HepG2 (cell line): ENCODE data around the gene GTSF1L. TPM values are rescaled to one million over a fixed set of nuclear protein-coding genes. Genes with fewer than 3 reads are reported as not detected.

Experiments
- ATAC-seq: fragments of 200-7000 bp; cut with Tn5 transposase; 3 replicates; pipeline ENCODE4 v1.9.1; 2020; ENCODE audit warnings: mild to moderate bottlenecking, moderate library complexity
- BruUV-seq: library from RNA; stranded (reverse); fragments of 400-500 nt; replicated peaks from 2 replicates; lab custom pipeline; 2021; lab: Mats Ljungman, UMichigan
- CTCF ChIA-PET: fragments of 300-600 bp; formaldehyde crosslinking; extraction: SDS; loops from one replicate; lab custom pipeline; 2021; ENCODE audit warnings: low total read pairs, inconsistent platforms, low intra/inter-chr PET ratio; lab: Yijun Ruan, JAX
- POLR2A ChIA-PET: fragments of 350-600 bp; sonication (Branson Sonifier 250); formaldehyde crosslinking; loops from one replicate; lab custom pipeline; 2020; ENCODE audit warnings: antibody characterized with exemption, inconsistent platforms; lab: Yijun Ruan, JAX
- DNase-seq: peaks from one replicate; pipeline ENCODE4 v3.0.0-alpha.2; 2015; ENCODE audit warnings: low spot score
- FAIRE-seq: peaks from 3 replicates; lab custom pipeline; 2011; peaks lifted over from hg19 to GRCh38; lab: Jason Lieb, UNC
- H2AFZ ChIP-seq: one replicate; pipeline ENCODE4 v1.6.1; 2011; ENCODE audit warnings: low read length, inconsistent platforms
- H3K27ac ChIP-seq: fragments of 300-600 bp; 3 replicates; pipeline ENCODE4 v1.8.0; 2011; ENCODE audit warnings: mixed run types, mild to moderate bottlenecking, mixed read lengths, low read length, inconsistent platforms; ENCODE audit not compliant: insufficient read depth; ENCODE audit errors: extremely low read length
- H3K27me3 ChIP-seq, 2 experiments: fragments of 200-600 bp in 1 of 2; 2 replicates in 1 of 2; 3 replicates in 1 of 2; pipeline versions ENCODE4 v1.6.0 to v1.8.0; 2011; ENCODE audit warnings: low read length in 2 of 2, mild to moderate bottlenecking in 2 of 2, moderate library complexity in 2 of 2, inconsistent platforms in 1 of 2; ENCODE audit not compliant: insufficient read depth in 2 of 2, control insufficient read depth in 1 of 2
- H3K36me3 ChIP-seq, 2 experiments: fragments of 200-600 bp in 1 of 2; replicated peaks in 1 of 2; 2 replicates in 1 of 2; 3 replicates in 1 of 2; pipeline versions ENCODE4 v1.5.1 to v1.8.0; 2011; ENCODE audit warnings: low read length in 2 of 2, inconsistent platforms in 1 of 2; ENCODE audit not compliant: insufficient read depth in 2 of 2, control insufficient read depth in 1 of 2
- H3K4me1 ChIP-seq: 2 replicates; pipeline ENCODE4 v1.5.1; 2012; ENCODE audit warnings: low read length, inconsistent platforms; ENCODE audit not compliant: insufficient read depth
- H3K4me2 ChIP-seq: 2 replicates; pipeline ENCODE4 v1.6.0; 2011; ENCODE audit warnings: low read depth, low read length, inconsistent platforms
- H3K4me3 ChIP-seq, 3 experiments: fragments of 200-600 bp in 1 of 3; sonication (generic), shearing (Covaris generic) in 1 of 3; replicated peaks in 1 of 3; 2 replicates each; pipeline ENCODE4 v1.5.1; 2011 to 2016; ENCODE audit warnings: low read length in 3 of 3, inconsistent platforms in 2 of 3, low read depth in 2 of 3, mild to moderate bottlenecking in 2 of 3, control low read depth in 1 of 3, mixed read lengths in 1 of 3; ENCODE audit not compliant: insufficient read depth in 1 of 3
- H3K79me2 ChIP-seq: one replicate; pipeline ENCODE4 v1.6.1; 2011; ENCODE audit warnings: low read length, inconsistent platforms; ENCODE audit not compliant: insufficient read depth
- H3K9ac ChIP-seq: 2 replicates; pipeline ENCODE4 v1.6.0; 2011; ENCODE audit warnings: mild to moderate bottlenecking, low read depth, low read length, inconsistent platforms; ENCODE audit not compliant: insufficient read depth
- H3K9me3 ChIP-seq: 2 replicates; pipeline ENCODE4 v1.5.1; 2012; ENCODE audit warnings: mild to moderate bottlenecking, low read length
- H4K20me1 ChIP-seq: 2 replicates; pipeline ENCODE4 v1.6.0; 2011; ENCODE audit warnings: inconsistent platforms, mild to moderate bottlenecking, low read length, moderate library complexity; ENCODE audit not compliant: insufficient read depth
- GFI1 ChIP-seq: sonication (generic); formaldehyde crosslinking; IDR thresholded peaks from 2 replicates; pipeline ENCODE4 v1.5.0; 2020; ENCODE audit warnings: missing genetic modification reagents, mild to moderate bottlenecking, borderline replicate concordance
- HOXD1 ChIP-seq: sonication (generic); formaldehyde crosslinking; IDR thresholded peaks from 2 replicates; pipeline ENCODE4 v1.5.0; 2020; ENCODE audit warnings: missing genetic modification reagents
- KLF15 ChIP-seq: sonication (generic); formaldehyde crosslinking; IDR thresholded peaks from 2 replicates; pipeline ENCODE4 v1.8.1; 2023; ENCODE audit warnings: borderline replicate concordance, mild to moderate bottlenecking, inconsistent platforms, missing genetic modification reagents, mixed read lengths
- MED1 ChIP-seq: sonication (generic); formaldehyde crosslinking; IDR thresholded peaks from 2 replicates; pipeline ENCODE4 v1.4.0; 2020; ENCODE audit warnings: missing genetic modification reagents
- SNAI1 ChIP-seq: sonication (generic); formaldehyde crosslinking; IDR thresholded peaks from 2 replicates; pipeline ENCODE4 v1.5.0; 2020; ENCODE audit warnings: mild to moderate bottlenecking, missing genetic modification reagents, borderline replicate concordance
- TEAD3 ChIP-seq: optimal IDR thresholded peaks from 2 replicates; pipeline ENCODE3; 2016; ENCODE audit warnings: borderline replicate concordance
- TGIF2 ChIP-seq: IDR thresholded peaks from 2 replicates; pipeline ENCODE4 v1.6.1; 2016; ENCODE audit warnings: control low read depth, missing compliant biosample characterization
- ZNF101 ChIP-seq: sonication (generic); formaldehyde crosslinking; IDR thresholded peaks from 2 replicates; pipeline ENCODE4 v1.4.0; 2020; ENCODE audit warnings: mild to moderate bottlenecking, low read depth, missing genetic modification reagents, borderline replicate concordance
- ZNF605 ChIP-seq: sonication (generic); formaldehyde crosslinking; IDR thresholded peaks from 2 replicates; pipeline ENCODE4 v1.8.0; 2022; ENCODE audit warnings: mild to moderate bottlenecking, missing genetic modification reagents
- WGBS: methylation state at CpG from one replicate; pipeline ENCODE4 v1.1.6; 2017; ENCODE audit warnings: low lambda C conversion rate; 5-methylcytosine and 5-hydroxymethylcytosine counted together
- in situ Hi-C: cut with HindIII; loops from 2 replicates; pipeline ENCODE4 v1.10.0; 2017; ENCODE audit warnings: low pct_unique_long_range_greater_than_20kb; ENCODE audit not compliant: extremely low pct_ligation_motif_present
- intact Hi-C: fragments of 100-400 bp; cut with micrococcal nuclease; formaldehyde crosslinking; loops from one replicate; pipeline ENCODE4 v1.10.0; 2022; ENCODE audit not compliant: unreplicated experiment
- polyA plus RNA-seq, 8 experiments: library from polyadenylated mRNA; depleted of rRNA in 3 of 8; stranded (reverse) in 7 of 8; unstranded in 1 of 8; fragments of >200 nt; fragmentation: Illumina TruSeq in 4 of 8; extraction: Trizol in 4 of 8; gene quantifications; 2 replicates each; pipeline versions ENCODE4 v1.2.1 to v1.2.3, GENCODE V29; 2011 to 2016; ENCODE audit warnings: low read depth in 4 of 8, missing spikeins in 1 of 8, mixed read lengths in 1 of 8; ENCODE audit not compliant: insufficient read depth in 1 of 8
- total RNA-seq, 5 experiments: library from RNA; depleted of rRNA; stranded (reverse); fragments of >200 nt; fragmentation: Illumina TruSeq; extraction: Trizol; gene quantifications; 2 replicates each; pipeline ENCODE4 v1.2.3, GENCODE V29; 2016; ENCODE audit warnings: low read depth in 1 of 5
- TF ChIP-seq, protein P1 (sequence below): sonication (generic); formaldehyde crosslinking; conservative IDR thresholded peaks from 2 replicates; pipeline ENCODE4 v1.5.0; 2020; ENCODE audit warnings: missing genetic modification reagents
- TF ChIP-seq, protein P2 (sequence below): fragments of 450-650 bp; IDR thresholded peaks from 2 replicates; pipeline ENCODE4 v1.6.1; 2016

GTSF1L gene
- total and polyA plus RNA-seq, 2 of the 13 experiments (the other 11 are each of a cell fraction or from before 2014, with no cell fraction given), result not detected

DNA sequence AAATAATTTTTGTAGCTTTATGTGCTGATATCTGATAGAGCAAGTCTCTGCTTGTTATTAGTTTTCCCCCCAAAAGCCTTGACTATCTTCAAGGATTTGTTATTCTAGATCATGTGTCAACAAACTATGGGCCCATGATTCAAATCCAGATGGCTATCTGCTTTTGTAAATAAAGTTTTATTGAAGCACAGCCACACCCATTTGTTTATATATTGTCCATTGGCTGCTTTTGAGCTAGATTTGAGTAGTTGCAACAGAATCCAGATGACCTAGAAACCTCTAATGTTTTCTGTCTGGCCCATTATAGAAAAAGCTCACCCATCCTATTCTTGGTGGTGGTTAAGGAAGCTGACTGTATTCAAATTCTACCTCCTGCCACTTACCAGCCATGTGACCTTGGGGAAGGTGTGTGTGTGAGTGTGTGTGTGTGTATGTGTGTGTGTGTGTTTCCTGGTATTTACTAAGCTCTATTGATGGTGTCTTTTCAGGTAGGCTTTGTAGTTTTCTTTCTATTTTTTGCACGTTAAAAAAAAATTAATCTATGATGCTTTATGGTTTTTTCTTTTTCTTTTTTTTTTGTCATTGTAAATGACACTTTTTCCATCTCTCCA, 1.3 kb upstream of the GTSF1L start (continued):
- TF ChIP-seq MED1 (CRISPR knock-in tag) (no peak), SNAI1 (no peak), TEAD3 (CRISPR knock-in tag) (peak; percentile 23), GFI1 (CRISPR knock-in tag) (no peak), ZNF101 (CRISPR knock-in tag) (no peak), ZNF605 (CRISPR knock-in tag) (no peak), HOXD1 (CRISPR knock-in tag) (no peak), KLF15 (no peak)
- TF ChIP-seq, protein P1, sequence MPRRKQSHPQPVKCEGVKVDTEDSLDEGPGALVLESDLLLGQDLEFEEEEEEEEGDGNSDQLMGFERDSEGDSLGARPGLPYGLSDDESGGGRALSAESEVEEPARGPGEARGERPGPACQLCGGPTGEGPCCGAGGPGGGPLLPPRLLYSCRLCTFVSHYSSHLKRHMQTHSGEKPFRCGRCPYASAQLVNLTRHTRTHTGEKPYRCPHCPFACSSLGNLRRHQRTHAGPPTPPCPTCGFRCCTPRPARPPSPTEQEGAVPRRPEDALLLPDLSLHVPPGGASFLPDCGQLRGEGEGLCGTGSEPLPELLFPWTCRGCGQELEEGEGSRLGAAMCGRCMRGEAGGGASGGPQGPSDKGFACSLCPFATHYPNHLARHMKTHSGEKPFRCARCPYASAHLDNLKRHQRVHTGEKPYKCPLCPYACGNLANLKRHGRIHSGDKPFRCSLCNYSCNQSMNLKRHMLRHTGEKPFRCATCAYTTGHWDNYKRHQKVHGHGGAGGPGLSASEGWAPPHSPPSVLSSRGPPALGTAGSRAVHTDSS (CRISPR knock-in tag), result no peak

GRCh38 chr20:43726333-43726732, 469 bp downstream of the GTSF1L start:
- POLR2A ChIA-PET, result interaction anchor here (0.8 to 1.0 kb wide), 2 partner anchors 268 to 269 kb away, joined by 3 read pairs; no protein-coding TSS in a partner anchor
- ATAC-seq, result no peak
- Histone ChIP-seq H3K4me3 (no peak overlapping the region), H3K9me3 (no peaks in the 10 kb centered on the region), H3K9ac (no peak overlapping the region), H4K20me1 (no peaks in the 10 kb centered on the region), H3K4me1 (peaks cover 52% of the 10 kb centered on the region), H3K4me2 (no peak overlapping the region), H3K79me2 (no peaks in the 10 kb centered on the region), H3K36me3 (no peaks in the 10 kb centered on the region), H3K27me3 (peaks cover 0 to 17% of the 10 kb centered on the region in 2 experiments; a peak in 1 of 5 replicates), H2AFZ (no peak overlapping the region), H3K27ac (no peak overlapping the region)
- in situ Hi-C loops (no loop called here), intact Hi-C loops (loop anchor here (10.0 kb wide), 1 partner anchor 478 kb away; no protein-coding TSS in a partner anchor)
- no TSS peak for BruUV-seq
- 50% methylated on average over 10 of the region's 10 CpGs for WGBS
- TF ChIP-seq, protein P2, sequence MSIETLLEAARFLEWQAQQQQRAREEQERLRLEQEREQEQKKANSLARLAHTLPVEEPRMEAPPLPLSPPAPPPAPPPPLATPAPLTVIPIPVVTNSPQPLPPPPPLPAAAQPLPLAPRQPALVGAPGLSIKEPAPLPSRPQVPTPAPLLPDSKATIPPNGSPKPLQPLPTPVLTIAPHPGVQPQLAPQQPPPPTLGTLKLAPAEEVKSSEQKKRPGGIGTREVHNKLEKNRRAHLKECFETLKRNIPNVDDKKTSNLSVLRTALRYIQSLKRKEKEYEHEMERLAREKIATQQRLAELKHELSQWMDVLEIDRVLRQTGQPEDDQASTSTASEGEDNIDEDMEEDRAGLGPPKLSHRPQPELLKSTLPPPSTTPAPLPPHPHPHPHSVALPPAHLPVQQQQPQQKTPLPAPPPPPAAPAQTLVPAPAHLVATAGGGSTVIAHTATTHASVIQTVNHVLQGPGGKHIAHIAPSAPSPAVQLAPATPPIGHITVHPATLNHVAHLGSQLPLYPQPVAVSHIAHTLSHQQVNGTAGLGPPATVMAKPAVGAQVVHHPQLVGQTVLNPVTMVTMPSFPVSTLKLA, result peak; percentile 92
- TF ChIP-seq TGIF2 (CRISPR knock-in tag), result no peak
- CTCF ChIA-PET, result no interaction called here
- DNase-seq, result no peak
- FAIRE-seq, result no peak
